ENCODE measurements around the gene GRK4.
A peak's percentile ranks its signal among the peaks of the same experiment; 100 is the strongest.

The GRK4 gene

DNA sequence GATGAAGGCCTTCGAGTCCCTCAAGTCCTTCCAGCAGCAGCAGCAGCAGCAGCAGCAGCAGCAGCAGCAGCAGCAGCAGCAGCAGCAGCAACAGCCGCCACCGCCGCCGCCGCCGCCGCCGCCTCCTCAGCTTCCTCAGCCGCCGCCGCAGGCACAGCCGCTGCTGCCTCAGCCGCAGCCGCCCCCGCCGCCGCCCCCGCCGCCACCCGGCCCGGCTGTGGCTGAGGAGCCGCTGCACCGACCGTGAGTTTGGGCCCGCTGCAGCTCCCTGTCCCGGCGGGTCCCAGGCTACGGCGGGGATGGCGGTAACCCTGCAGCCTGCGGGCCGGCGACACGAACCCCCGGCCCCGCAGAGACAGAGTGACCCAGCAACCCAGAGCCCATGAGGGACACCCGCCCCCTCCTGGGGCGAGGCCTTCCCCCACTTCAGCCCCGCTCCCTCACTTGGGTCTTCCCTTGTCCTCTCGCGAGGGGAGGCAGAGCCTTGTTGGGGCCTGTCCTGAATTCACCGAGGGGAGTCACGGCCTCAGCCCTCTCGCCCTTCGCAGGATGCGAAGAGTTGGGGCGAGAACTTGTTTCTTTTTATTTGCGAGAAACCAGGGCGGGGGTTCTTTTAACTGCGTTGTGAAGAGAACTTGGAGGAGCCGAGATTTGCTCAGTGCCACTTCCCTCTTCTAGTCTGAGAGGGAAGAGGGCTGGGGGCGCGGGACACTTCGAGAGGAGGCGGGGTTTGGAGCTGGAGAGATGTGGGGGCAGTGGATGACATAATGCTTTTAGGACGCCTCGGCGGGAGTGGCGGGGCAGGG, 111.7 kb downstream of the GRK4 start:
- CTCF ChIA-PET: interaction anchor here (0.7 kb wide), 1 partner anchor 211 kb away, joined by 3 read pairs; no protein-coding TSS in a partner anchor
- H3K9me3 ChIP-seq (ENCODE audit: control insufficient read depth, insufficient read depth, low read depth, low read length): no peaks in the 10 kb centered on the region
- POLR2A ChIA-PET: interaction anchor here (0.7 to 1.6 kb wide), 5 partner anchors 8 to 111 kb away, joined by 3 to 5 read pairs (median 4); partner anchors contain the start of gene GRK4
- no peaks in the 10 kb centered on the region for H3K36me3 ChIP-seq (ENCODE audit: control insufficient read depth in 2 of 2, insufficient read depth in 1 of 2, low read length in 2 of 2)
- peak overlapping the region; percentile 82 for H3K4me3 ChIP-seq (ENCODE audit: low read depth, low read length)
- peak overlapping the region; percentile 84 for H3K27ac ChIP-seq (ENCODE audit: extremely low read depth, low read depth, low read length)
- 0 out of 2 replicates have a peak, but pooled peaks cover 2% of the 10 kb centered on the region for H3K4me1 ChIP-seq (ENCODE audit: control insufficient read depth, insufficient read depth, low read length)
- TF ChIP-seq ZBTB8A (tag by site-specific recombination; IDR thresholded peaks at IDR 0.05) (peak; percentile 51), ZNF529 (tag by site-specific recombination; IDR thresholded peaks at IDR 0.05; ENCODE audit: insufficient replicate concordance) (no peak), GLIS1 (tag by site-specific recombination; IDR thresholded peaks at IDR 0.05) (peak; percentile 39), ZNF341 (tag by site-specific recombination; IDR thresholded peaks at IDR 0.05; ENCODE audit: low read depth) (peak; percentile 59; the same call in 1 of the 2 replicates), ZNF76 (tag by site-specific recombination; IDR thresholded peaks at IDR 0.05; ENCODE audit: borderline replicate concordance, low read depth) (peak; percentile 13; the same call in 1 of the 2 replicates), ZXDB (tag by site-specific recombination; IDR thresholded peaks at IDR 0.05) (peak; percentile 22; the same call in 1 of the 2 replicates), SP2 (tag by site-specific recombination; IDR thresholded peaks at IDR 0.05) (peak; percentile 64), ZNF37A (tag by site-specific recombination; IDR thresholded peaks at IDR 0.05) (no peak), ZNF324 (tag by site-specific recombination; IDR thresholded peaks at IDR 0.05) (no peak), ZNF791 (tag by site-specific recombination; IDR thresholded peaks at IDR 0.05) (no peak), PATZ1 (tag by site-specific recombination; IDR thresholded peaks at IDR 0.05) (peak; percentile 81), ATF2 (tag by site-specific recombination; IDR thresholded peaks at IDR 0.05; ENCODE audit: low read depth) (peak; percentile 81), SP3 (tag by site-specific recombination; IDR thresholded peaks at IDR 0.05) (peak; percentile 58), SALL2 (tag by site-specific recombination; IDR thresholded peaks at IDR 0.05; ENCODE audit: borderline replicate concordance) (no peak), ZNF398 (tag by site-specific recombination; IDR thresholded peaks at IDR 0.05) (peak; percentile 94), ZNF571 (tag by site-specific recombination; IDR thresholded peaks at IDR 0.05) (no peak), OVOL3 (tag by site-specific recombination; IDR thresholded peaks at IDR 0.05) (no peak), ZNF629 (tag by site-specific recombination; IDR thresholded peaks at IDR 0.05) (peak; percentile 81)
- TF ChIP-seq, protein P1, sequence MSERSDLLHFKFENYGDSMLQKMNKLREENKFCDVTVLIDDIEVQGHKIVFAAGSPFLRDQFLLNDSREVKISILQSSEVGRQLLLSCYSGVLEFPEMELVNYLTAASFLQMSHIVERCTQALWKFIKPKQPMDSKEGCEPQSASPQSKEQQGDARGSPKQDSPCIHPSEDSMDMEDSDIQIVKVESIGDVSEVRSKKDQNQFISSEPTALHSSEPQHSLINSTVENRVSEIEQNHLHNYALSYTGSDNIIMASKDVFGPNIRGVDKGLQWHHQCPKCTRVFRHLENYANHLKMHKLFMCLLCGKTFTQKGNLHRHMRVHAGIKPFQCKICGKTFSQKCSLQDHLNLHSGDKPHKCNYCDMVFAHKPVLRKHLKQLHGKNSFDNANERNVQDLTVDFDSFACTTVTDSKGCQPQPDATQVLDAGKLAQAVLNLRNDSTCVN (tag by site-specific recombination; optimal IDR thresholded peaks at IDR 0.05): peak; percentile 36
- TF ChIP-seq, protein P2, sequence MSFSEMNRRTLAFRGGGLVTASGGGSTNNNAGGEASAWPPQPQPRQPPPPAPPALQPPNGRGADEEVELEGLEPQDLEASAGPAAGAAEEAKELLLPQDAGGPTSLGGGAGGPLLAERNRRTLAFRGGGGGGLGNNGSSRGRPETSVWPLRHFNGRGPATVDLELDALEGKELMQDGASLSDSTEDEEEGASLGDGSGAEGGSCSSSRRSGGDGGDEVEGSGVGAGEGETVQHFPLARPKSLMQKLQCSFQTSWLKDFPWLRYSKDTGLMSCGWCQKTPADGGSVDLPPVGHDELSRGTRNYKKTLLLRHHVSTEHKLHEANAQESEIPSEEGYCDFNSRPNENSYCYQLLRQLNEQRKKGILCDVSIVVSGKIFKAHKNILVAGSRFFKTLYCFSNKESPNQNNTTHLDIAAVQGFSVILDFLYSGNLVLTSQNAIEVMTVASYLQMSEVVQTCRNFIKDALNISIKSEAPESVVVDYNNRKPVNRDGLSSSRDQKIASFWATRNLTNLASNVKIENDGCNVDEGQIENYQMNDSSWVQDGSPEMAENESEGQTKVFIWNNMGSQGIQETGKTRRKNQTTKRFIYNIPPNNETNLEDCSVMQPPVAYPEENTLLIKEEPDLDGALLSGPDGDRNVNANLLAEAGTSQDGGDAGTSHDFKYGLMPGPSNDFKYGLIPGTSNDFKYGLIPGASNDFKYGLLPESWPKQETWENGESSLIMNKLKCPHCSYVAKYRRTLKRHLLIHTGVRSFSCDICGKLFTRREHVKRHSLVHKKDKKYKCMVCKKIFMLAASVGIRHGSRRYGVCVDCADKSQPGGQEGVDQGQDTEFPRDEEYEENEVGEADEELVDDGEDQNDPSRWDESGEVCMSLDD (tag by site-specific recombination; IDR thresholded peaks at IDR 0.05): no peak
- TF ChIP-seq, protein P3, sequence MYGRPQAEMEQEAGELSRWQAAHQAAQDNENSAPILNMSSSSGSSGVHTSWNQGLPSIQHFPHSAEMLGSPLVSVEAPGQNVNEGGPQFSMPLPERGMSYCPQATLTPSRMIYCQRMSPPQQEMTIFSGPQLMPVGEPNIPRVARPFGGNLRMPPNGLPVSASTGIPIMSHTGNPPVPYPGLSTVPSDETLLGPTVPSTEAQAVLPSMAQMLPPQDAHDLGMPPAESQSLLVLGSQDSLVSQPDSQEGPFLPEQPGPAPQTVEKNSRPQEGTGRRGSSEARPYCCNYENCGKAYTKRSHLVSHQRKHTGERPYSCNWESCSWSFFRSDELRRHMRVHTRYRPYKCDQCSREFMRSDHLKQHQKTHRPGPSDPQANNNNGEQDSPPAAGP (tag by site-specific recombination; IDR thresholded peaks at IDR 0.05): no peak
- TF ChIP-seq, protein P4, sequence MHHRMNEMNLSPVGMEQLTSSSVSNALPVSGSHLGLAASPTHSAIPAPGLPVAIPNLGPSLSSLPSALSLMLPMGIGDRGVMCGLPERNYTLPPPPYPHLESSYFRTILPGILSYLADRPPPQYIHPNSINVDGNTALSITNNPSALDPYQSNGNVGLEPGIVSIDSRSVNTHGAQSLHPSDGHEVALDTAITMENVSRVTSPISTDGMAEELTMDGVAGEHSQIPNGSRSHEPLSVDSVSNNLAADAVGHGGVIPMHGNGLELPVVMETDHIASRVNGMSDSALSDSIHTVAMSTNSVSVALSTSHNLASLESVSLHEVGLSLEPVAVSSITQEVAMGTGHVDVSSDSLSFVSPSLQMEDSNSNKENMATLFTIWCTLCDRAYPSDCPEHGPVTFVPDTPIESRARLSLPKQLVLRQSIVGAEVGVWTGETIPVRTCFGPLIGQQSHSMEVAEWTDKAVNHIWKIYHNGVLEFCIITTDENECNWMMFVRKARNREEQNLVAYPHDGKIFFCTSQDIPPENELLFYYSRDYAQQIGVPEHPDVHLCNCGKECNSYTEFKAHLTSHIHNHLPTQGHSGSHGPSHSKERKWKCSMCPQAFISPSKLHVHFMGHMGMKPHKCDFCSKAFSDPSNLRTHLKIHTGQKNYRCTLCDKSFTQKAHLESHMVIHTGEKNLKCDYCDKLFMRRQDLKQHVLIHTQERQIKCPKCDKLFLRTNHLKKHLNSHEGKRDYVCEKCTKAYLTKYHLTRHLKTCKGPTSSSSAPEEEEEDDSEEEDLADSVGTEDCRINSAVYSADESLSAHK (tag by site-specific recombination; IDR thresholded peaks at IDR 0.05): no peak

Measured in HEK293 (cell line).